NCI-H2171 treated with DMSO at 0.1 percent for 48 hours (cell line): ENCODE measurements around the gene ADA.
"Not testable (repeated sequence)": the region's sequence is repeated elsewhere in the genome, so short reads cannot be mapped to it uniquely, and the experiment has no call there.

Source experiments
- DNase-seq: peaks from one replicate; lab custom pipeline; 2025; lab: John Stamatoyannopoulos, UW

The ADA gene

DNA sequence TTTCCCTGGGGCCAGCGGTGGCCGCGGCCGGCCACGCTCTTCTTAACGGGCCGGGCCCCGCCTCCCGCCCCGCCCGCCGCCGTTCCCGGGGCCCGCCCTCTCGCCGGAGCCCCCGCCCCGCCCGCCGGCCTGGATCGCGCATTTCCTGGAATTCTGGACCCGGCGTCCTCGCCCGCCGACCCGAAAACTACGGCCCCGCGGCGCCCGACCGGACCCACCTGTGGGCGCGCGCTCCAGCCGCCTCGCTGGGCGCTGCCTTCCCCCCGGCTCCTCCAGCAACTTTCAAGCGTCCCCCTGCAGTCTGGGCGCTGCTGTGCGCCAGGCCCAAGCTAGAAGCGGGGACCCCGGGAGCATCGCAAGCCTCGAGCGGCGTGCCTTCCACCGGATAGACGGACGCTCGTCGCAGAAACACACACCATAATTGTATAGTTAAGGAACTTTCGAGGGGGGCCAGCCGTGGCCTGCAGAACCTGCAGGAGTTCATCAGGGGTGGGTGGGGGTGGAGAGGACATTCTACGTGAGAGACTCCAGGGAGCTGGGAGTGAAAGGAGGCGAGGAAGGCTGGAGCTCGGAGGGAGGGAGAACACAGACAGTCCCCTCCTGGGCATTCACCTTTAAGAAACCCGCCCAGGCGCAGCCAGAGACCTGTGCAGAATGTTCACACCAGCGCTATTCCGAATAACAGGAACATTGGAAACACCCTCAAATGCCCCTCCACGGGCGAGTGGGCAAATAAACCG is at the start of gene ADA:
ADA (minus strand) TSS at position 16 of the 740 bp plus-strand sequence. CDS start 92 bp downstream, outside the sequence.
- DNase-seq = peak; percentile 22

DNA sequence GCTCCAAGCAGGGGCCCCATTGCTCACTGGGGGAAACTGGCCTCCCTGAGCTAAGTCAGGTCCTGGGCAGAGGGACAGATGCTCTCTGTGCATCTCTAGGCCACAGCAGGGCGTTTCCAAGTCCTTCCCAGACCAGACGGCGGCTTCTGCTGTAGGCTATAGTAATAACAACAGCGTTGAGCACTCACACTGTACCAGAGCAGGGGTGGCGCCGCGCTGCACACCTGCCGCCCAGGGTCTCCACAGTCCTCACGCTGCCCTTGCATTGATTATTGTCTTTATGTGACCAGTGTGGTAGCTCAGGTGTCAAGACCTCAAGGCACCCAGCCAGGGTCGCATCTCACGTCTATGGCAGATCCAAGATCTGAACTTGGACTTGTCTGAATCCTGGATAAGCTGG is 48.8 kb upstream of the ADA start:
- DNase-seq = no peak

DNA sequence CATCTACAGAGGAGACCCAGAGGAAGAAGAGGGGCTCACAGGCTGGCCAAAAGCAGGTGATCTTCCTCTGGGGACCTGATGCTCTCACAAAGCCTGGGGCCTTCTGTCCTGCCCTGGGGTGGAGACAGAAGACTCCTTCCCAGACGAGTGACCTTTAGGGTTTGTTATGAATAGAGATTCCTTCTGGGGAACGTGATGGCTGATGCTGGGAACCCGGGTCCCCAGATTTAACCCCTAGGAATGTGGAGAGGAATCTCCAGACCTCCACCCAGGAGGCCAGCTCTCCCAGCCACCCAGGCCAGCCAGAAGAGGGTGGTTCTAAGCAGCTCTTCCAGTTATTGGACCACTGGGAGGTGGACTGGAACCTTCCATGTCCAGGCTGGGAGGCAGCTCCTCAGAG is 46.9 kb upstream of the ADA start:
- DNase-seq = no peak

DNA sequence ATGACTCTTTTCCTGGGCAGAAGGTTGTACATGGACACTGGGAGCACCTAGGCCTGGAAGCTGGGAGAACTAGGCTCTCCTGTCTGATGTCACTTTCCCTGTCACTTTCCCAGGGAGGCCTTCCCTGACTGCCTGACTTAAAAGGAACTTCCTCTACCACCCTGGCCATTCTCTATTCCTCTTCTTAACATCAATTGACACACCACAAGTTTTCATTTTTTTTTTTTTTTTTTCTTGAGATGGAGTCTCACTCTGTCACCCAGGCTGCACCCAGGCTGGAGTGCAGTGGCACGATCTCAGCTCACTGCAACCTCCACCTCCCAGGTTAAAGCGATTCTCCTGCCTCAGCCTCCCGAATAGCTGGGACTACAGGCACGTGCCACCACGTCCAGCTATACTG is 45.5 kb upstream of the ADA start:
- DNase-seq = not testable (repeated sequence)

DNA sequence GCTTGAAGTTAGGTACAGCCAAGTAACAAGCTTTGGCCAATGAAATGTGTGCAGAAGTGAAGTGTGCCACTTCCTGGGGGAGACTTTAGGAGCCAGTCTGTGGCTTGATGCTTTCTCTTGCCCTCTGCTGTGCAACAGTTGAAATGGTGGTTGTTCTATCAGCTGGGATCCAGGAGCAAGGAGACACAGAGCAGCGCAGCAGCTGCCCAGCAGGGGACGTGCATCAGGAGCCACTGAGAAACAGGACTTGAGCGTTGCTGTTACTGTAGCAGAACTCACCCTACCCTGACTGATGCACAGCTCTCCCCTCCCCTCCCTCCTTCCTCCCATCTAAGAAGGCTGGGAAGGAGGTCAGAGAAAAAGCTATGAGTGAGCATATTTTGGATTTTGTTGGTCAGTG is 44.8 kb upstream of the ADA start:
- DNase-seq = no peak

DNA sequence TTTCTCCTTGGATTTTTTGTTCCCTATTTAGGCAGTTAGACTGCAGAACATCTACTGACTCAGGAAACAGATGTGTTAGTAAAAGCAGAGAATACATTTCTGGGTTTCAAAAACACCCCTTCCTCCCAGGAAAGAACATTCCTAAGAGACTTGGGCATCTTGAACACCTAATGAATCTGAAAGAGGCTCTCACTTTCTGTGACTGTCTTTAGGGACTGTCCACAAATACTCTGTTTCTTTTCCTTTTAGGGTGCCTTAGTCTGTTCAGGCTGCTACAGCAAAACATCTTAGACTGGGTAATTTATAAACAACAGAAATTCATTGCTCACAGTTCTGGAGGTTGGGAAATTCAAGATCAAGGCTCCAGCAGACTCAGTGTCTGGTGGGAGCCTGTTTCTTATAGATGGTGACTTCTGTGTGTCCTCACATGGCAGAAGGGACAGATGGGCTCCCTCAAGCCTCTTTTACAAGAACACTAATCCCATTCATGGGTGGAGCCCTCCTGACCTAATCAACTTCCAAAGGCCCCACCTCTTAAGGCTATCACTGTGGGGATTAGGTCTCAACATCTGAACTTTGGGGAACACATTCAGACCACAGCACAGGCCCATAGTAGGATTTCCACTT is 44.3 kb upstream of the ADA start:
- DNase-seq = no peak

DNA sequence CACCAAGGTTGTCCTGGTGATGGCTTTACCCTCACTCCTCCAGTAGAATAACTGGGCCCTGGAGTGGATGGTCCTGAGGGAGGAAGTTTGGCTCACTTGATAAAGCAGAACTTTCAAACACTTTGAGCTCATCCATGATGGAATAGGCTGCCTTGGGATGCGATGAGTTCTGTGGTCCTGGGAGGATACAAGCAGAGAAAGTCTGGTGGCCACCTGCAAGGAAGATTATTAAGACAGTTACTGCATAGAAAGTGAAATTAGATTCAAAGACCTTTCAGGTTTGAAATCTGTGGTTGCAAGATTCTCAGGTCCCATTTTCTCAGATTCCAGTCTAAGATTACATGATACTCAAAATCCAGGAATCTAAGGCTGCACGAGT is 43.8 kb upstream of the ADA start:
- no peak for DNase-seq

DNA sequence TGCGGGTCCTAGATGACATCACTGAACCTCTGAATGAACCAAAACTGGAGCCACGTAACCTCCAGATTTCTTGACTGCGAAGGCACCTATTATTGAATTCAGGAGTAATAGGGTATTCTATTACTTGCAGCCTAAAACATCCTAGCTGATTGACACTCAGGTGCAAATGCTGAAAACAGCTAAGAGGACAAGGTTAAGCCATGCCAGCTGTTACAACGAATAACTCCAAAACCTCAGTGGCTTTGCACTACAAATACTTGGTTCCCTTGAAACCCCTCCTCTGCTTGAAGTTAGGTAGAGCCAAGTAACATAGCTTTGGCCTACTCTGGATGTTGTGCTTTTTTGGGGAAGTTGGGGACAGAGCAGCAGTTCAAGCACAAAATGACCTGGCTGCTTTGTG is 42.7 kb upstream of the ADA start:
- DNase-seq = no peak

DNA sequence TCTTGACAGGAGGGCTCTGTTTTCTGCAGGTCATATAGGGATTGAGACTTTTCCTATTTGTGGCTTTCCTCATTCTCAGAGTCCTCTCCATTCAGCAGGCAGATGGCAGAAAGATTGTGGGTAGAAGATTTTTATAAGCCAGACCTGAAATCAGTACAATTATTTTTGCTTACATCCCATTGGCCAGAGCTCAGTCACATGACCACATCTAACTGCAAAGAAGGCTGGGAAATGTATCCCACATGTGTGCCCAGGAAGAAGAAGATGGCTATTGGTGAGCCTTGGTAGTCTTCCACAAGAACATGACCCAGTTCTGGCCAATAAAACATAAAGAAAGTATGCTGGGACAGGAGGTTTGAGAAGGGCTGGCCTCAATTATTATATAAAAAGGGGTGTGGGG is 42.1 kb upstream of the ADA start:
- DNase-seq = no peak

DNA sequence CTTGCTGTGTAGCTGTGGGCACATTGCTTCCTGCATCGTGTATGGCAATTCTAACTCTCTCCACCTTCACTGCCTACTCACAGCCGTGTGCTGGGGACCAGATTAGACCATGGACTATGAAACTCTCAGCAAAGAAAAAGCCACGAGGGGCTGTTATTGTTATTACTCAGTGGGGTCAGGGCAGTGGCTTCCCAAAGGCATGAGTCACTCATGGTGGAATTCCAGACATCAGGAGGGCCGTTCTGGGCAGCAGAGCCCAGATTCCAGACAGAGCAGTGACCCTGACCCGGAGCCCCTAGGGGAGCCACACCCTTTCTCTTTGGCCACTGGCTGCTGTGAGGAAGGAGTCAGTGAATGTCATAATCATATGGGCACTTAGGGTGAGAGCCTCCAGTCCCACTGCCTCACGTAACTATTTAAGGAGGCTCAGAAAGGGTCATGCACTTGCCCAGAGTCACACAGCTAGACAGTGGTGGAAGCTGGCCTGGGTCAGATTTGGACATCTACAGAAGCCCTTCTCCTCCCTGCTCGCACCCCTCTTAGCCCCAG is 41.5 kb upstream of the ADA start:
- no peak for DNase-seq

DNA sequence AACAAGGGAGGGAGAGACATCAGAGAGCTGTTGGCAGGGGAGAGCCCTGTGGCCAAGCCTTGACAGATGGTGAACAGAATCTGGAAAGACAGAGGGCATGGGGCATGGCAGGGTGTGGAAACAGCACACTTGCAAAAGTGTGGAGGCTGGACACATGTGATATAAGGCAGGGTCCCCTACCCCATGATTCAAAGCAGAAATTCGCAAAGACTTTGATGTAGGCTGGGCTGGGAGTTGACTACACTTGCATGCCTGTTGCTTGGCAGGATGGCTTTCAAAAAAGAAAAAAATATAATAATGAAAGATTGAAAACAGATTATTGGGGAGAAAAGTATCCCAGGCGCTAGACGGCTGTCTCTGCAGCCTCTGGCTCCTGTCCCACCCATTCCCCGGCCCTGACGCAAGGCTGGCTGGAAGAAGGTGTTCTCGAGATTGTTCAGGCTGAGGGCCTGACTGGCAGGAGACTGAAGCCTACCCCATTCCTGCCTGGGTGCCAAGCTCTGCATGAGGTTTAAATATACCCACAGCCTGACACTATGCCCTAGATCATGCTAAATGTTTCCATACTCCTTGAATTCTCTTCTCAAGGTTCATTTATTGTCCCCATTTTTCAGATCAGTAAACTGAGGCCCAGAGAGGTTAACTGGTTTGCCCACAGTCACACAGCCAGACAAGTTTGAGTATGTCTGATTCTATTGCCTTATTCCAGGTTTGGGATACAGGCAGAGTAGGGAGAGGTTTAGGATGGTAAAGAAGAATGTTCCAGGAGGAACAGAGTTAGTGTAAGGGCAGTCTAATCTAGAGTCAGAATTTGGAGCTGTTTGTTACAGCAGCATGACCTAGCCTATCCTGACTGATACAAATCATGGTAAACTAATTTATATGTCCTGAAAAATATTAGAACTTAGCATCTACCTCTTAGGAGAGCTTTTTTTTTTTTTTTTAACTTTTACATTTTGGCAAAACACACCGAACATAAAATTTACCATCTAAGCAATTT is 40.2 kb upstream of the ADA start:
- no peak for DNase-seq

DNA sequence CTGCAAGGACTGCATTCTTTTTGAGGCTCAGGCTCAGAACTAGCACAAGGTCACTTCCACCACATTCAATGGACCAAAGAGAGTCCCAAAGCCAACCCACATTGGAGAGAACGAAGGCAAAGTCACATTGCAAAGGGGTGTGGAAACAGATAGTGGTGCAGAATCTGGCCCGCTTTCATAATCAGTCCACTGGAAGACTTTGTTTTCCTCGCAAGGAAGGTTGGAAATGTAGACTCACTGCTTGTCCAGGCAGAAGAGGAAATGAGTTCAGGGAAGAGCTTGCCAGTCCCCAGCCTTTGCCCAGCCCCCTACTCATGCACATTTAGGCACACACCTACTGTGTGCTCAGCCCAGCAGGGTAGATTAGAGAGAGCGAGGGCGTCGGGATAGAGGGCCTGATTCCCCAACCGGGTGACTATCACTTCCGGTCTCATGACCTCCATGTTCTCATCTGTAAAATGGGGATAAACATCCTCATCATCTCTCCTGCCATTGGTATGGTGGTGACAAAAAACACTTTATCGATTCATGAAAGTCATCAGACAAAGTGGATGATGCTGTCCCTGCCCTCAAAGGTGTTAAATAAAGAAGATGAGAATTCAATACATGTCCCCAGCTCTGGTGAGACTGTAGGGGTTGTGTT is 39.4 kb upstream of the ADA start:
- no peak for DNase-seq

DNA sequence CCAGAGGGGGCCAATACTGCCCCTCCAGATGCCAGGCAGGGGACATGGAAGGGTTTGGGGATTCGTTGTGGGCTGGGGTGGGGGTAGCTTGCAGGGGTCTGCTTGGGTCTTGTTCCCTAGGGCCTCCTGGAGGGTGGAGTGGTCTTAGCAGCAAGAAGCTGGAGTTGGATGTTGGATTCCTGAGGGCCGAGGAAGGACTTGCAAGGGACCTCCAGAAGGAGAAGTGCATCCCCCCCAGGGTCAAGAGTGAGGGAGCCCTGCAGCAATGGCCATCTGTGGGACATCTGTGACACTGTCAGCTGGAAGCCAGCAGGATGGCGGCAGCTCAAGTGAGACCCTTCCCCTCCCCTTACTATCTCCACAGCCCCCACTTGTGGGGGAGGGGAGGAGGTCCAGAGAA is 38.3 kb upstream of the ADA start:
- DNase-seq = no peak

DNA sequence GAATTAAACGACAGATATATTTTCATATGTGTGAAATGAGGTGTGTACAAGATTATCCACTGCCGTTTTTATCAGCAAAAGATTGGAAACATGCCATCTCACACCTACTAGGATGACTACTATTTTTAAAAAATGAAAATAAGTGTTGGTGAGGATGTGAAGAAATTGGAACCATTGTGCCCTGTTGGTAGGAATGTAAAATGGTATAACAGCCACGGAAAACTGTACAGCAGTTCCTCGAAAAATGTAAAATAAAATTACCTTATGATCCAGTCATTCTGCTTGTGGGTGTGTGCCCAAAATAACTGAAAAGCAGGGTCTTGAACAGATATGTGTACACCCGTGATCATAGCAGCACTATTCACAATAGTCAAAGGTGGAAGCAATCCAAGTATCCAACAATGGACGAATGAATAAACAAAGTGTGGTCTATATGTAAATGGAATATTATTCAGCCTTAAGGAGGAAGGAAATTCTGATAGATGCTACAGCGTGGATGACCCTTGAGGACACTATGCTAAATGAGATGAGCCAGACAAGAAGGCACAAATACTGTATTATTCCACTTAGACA is 36.6 kb upstream of the ADA start:
- DNase-seq = no peak

DNA sequence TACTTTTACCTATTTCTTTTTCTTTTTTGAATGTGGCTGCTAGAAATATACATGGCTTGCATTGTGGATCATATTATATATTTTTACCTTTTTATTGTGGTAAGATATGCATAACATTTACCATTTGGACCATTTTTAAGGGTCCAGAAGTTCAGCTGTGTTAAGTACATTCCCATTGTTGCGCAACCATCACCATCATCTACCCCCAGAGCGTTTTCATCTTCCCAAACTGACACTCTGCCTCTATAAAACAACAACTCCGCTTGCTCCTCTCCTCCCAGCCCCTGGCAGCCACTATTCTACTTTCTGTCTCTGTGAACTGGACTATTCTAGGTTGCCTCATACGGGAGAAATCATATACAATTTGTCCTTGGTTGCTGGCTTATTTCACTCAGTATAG is 35.4 kb upstream of the ADA start:
- DNase-seq = no peak

DNA sequence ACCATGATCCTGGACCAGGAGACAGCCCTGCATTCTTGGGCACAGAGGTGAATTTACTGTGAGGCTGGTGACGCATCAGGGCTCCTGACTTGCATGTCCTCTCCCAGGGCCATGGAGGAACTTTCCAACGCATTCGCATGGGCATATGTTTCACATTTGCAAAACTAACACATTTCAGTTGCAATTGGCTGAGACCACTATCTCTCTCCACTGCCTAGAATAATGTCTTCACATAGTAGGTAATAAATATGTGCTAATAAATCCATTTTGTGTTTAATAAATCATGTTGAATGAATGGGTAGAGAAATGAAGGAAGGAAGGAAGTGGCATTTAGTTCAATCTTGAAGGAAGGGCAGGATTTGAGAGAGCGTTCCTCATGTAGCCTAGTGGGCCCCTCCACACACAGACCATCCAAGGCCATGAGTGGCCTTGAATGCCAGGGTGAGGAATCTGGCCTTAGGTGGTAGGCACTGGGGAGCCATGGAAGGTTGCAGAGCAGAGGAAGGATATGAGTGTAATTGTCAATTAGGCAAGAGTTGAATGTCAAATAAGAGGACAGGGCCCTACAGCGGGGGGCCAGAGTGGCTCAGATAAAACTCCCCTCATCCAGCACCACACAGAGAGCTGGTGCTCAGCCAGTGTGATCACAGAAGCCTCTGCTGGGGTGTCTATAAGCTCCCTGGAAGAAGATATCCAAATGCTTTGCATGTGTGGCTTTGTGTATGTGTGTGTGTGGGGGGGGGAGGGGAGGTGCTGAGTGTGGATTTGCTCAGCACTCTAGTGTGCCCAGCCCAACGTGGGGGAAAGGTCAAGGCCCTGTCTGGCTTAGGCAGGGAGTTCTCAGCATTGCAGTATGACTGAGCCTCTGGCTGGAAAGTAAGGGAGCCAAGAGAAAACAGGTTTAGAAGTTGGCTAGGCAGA is 32.8 kb upstream of the ADA start:
- DNase-seq = no peak

DNA sequence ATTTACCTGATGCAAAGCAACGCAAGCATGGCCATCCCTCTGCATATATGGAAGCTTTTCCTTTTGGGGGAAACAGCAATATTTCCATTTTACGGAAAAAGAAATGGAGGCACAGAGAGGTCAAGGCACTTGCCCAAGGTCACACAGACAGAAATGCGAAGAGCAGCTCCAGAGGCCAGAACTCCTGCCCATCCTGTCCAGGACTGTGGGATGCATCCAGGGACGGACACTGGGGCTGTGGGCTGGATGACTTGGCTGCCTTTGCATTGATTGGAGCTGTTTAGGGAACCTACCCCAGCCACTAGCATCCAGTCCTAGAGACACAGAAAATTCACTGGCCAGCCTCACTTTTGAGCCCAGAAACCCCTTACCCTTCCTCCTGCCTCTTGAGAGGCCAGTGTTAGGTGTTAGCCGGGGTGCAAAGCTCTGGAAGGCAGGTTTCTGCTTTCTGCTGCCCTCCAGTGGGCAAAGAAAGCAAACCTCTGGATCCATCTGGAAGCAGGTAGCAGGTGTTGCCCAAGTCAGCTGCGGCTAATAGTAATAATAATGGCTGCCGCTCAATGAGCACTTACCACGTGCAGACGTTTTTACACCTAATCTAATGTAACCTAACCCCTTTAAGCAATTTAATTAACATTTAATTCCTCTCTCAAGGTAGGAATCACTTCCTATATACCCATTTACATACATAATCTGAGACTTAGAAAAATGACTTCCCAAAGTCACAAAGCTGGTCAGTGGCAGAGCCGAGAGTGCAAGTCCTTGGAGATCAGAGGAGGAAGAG is 32.0 kb upstream of the ADA start:
- DNase-seq = peak; percentile 81

DNA sequence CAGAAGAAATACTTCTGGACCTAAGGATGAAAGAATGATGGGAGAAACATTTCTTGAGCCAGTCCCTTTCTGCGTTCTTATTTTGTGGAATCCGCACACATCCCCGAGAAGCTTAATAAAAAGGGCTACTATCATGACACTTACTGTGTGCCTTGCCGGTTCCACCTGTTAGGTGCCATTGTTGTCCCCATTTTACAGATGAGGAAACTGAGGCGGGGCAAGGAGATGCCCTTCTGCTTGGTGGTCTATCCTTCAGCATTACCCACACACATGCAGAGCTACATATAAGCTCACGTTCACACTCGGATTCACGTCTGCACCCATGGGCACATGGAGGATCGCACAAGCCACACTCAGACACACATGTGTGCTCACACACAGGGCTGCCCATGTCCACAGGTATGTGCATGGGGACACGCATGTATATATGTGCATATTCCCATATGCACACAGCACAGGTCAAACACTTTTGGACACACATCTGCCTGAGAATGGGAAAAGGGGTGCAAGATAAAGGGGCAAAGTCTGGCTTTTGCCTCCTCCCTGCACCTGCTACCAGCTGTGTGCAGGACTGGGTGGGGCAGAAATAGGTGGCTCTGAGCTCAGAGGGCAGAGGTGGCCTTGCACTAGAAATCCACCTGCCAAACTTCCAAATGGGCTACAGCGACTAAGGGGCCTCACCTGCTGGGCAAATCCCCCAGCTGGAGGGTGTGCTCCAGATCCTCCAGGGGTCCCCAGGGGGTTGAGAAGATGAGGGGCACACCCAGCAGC is 30.5 kb upstream of the ADA start:
- no peak for DNase-seq
